Kasumi-1 (cell line): ENCODE results near the gene DYNC2H1.

Experiments
- DNase-seq, 2 experiments: peaks; one replicate each; lab custom pipeline; 2025; lab: John Stamatoyannopoulos, UW

The DYNC2H1 gene

GRCh38 chr11:103453915-103454709 is 344.9 kb downstream of the DYNC2H1 start:
- no peak for DNase-seq

- no peak for DNase-seq
Measured at GRCh38 chr11:103464420-103464819, 355.2 kb downstream of the DYNC2H1 start.

- DNase-seq, result no peak
Measured at GRCh38 chr11:103465555-103466140, 356.4 kb downstream of the DYNC2H1 start.

GRCh38 chr11:103471546-103471945 is 362.3 kb downstream of the DYNC2H1 start:
- no peak for DNase-seq

- DNase-seq, result no peak
Measured at GRCh38 chr11:103476874-103477273, 367.6 kb downstream of the DYNC2H1 start.

- DNase-seq, result no peak
Measured at GRCh38 chr11:103480421-103480820, 371.2 kb downstream of the DYNC2H1 start.

GRCh38 chr11:103483996-103484395 is 374.8 kb downstream of the DYNC2H1 start:
- DNase-seq, result no peak

- no peak for DNase-seq
Measured at GRCh38 chr11:103484545-103484944, 375.3 kb downstream of the DYNC2H1 start.

- DNase-seq, result no peak
Measured at GRCh38 chr11:103486604-103487003, 377.4 kb downstream of the DYNC2H1 start.

- DNase-seq, result no peak
Measured at GRCh38 chr11:103487113-103487512, 377.9 kb downstream of the DYNC2H1 start.

- no peak for DNase-seq
Measured at GRCh38 chr11:103488031-103488461, 378.8 kb downstream of the DYNC2H1 start.

- DNase-seq, result no peak
Measured at GRCh38 chr11:103488579-103488978, 379.4 kb downstream of the DYNC2H1 start.

GRCh38 chr11:103491777-103492176 is 382.6 kb downstream of the DYNC2H1 start:
- DNase-seq, result no peak

- DNase-seq, result no peak
Measured at GRCh38 chr11:103494491-103494890, 385.3 kb downstream of the DYNC2H1 start.

- no peak for DNase-seq
Measured at GRCh38 chr11:103497268-103497667, 388.0 kb downstream of the DYNC2H1 start.

- no peak for DNase-seq
Measured at GRCh38 chr11:103499710-103500340, 390.6 kb downstream of the DYNC2H1 start.

- DNase-seq, result no peak
Measured at GRCh38 chr11:103515283-103515682, 406.1 kb downstream of the DYNC2H1 start.

- DNase-seq, result no peak
Measured at GRCh38 chr11:103520792-103521191, 411.6 kb downstream of the DYNC2H1 start.

GRCh38 chr11:103525069-103525468 is 415.8 kb downstream of the DYNC2H1 start:
- DNase-seq, result no peak

GRCh38 chr11:103528046-103528445 is 418.8 kb downstream of the DYNC2H1 start:
- no peak for DNase-seq

GRCh38 chr11:103528596-103528995 is 419.4 kb downstream of the DYNC2H1 start:
- no peak for DNase-seq

GRCh38 chr11:103529181-103529684 is 420.0 kb downstream of the DYNC2H1 start:
- no peak for DNase-seq
